Measurements from ENCODE around the gene TMX3.
A peak's percentile ranks its signal among the peaks of the same experiment; 100 is the strongest.

The TMX3 gene, protein sequence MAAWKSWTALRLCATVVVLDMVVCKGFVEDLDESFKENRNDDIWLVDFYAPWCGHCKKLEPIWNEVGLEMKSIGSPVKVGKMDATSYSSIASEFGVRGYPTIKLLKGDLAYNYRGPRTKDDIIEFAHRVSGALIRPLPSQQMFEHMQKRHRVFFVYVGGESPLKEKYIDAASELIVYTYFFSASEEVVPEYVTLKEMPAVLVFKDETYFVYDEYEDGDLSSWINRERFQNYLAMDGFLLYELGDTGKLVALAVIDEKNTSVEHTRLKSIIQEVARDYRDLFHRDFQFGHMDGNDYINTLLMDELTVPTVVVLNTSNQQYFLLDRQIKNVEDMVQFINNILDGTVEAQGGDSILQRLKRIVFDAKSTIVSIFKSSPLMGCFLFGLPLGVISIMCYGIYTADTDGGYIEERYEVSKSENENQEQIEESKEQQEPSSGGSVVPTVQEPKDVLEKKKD

DNA sequence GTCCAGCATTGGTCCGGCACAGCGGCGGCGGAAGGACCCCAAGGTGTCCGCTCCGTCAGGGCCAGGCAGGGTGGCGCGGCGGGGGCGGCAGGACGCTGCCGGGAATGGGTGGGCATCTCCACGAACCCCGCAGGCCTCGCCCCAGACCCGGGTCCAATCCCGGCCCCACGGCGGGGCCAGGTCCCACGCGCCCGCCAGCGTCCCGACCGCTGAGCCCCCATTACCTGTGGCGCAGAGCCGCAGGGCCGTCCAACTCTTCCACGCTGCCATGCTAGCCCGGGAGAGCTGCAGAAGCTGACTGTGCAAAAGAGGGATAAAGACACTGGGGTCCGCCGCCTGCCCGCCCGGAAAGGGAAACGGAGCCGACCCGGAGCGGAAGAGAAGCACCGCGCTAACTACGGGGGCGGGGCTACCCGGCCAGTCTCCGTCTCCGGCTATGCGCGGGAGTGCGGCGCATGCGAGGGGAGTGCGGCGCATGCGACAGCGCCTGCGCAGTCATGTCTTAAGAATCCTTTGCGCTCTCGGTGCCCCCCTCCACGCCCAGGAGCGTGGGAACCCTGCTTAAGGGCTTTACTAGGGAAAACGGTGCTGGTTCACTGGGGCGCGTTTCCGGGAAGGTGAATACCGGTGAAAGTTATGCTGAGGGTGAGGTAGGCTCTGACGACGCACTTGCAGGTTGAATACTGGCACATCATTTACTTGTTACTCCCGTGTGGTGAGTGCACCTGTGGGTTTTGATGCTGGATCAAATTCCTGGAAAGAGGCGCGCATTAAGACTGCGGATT is at the start of gene TMX3:
Gene TMX3, minus strand, starts transcription at position 397 of the 785 bp plus-strand sequence. Its CDS starts 127 bp downstream, at position 270.
- peak within 1 kb of the TSS; percentile 92 for H3K4me3 ChIP-seq (ENCODE audit: low read depth, low read length)

DNA sequence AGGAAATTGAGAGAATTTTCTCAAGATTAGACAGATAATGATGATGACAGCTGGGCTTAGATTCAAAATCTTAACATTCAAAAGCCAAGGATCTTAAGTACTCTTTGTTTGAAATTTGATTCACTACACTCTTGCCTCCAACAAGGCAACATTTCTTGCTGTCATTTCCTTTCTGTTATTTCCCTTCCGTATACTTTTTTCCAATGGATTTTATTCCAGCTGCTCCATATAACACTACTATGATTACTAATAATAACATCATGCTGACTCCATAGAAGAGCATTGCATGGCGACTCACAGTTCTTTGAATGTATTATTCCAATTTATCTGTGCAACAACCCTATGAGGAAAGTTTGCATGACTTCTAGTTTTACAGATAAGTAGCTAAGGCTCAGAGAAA is 49.1 kb upstream of the TMX3 start:
- H3K4me3 ChIP-seq (ENCODE audit: low read depth, low read length), result no peak overlapping the region

DNA sequence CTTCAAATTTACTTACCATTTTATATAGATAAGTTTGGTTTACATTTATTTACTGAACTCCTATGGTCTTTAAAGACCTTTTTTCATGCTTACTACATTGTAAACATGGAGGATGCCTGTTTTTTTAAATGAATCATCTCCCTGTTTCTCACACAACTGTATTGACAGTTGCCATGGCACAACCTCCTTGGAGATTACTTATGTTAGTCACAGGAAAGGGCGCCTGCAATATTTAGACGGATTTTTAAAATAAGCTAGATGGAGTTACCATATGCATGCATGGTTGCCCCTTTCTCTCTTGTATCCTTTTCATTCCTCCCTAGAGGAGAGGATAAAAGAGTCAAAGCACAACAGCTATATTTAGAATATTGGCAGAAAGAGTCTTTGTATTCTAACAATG is 48.2 kb upstream of the TMX3 start:
- no peak overlapping the region for H3K4me3 ChIP-seq (ENCODE audit: low read depth, low read length)

DNA sequence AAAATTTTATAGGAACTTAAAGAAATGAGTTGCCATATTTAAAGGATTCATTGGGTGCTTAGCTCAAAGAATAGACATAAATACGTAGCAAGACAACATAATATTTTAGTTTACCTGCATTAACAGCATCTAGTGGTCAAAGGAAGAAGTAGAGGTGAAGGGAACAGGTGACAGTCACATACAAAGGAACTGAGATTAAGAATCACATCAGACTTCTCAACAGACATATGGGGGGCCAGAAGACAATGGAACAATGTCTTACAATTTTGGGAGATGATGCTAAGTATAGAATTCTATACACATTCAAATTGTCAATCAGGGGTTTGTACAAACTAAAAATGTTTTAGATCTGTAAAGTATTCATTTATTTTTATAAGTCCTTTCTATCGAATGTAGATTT is 44.4 kb upstream of the TMX3 start:
- H3K4me3 ChIP-seq (ENCODE audit: low read depth, low read length), result no peak overlapping the region

DNA sequence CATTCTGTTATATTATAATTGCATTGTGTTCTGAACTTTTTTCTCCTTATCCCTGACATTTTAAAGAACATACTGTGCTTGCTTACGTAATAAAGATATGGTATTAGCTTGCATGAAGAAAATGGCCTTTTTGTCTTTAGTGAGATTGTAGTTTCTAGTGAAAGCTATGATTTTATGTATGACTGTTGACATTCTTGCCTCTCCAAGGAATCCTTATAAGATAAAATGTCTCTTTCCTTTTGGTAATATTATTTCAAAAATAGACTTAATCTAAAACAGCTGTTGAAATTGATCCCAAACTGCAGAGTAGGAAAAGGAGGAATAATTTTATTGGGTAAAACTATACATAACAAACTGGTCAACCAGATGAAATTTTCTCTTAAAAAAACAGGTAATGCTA is 42.2 kb upstream of the TMX3 start:
- no peak overlapping the region for H3K4me3 ChIP-seq (ENCODE audit: low read depth, low read length)

DNA sequence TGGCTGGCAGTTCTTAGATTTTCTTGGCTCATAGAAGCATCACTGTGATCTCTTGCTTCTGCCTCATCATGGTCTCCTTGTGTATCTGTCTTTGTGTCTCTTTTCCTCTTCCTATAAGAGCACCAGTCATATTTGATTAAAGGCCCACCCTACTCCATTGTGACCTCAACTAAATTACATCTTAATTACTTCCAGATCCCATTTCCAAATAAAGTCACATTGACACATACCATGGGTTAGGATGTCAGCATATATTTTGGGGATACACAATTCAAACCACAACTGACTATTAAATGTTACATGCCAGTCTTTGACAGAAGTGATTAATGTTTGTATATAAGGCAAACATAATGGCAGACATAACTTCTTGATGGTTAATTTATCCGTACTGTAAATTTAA is 27.3 kb upstream of the TMX3 start:
- no peak overlapping the region for H3K4me3 ChIP-seq (ENCODE audit: low read depth, low read length)

DNA sequence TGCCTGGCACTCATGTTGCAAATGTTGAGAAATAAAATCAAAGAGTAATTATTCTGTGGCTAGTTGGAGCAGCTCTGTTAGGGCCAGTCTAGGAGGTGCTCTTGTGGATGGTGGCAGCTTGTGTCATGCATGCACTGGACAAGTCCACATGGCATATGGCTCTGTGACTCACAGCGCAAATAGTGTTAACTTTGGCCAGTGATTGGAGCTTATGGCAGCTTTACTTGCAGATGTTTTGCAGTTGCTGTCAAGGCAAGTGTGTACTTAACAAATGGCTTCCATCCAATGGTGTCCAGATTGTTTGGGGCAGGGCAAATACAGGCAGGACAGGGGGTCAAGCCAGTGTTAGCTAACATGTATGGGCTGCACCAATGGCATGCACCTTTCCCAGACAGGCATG is 26.1 kb upstream of the TMX3 start:
- no peak overlapping the region for H3K4me3 ChIP-seq (ENCODE audit: low read depth, low read length)

DNA sequence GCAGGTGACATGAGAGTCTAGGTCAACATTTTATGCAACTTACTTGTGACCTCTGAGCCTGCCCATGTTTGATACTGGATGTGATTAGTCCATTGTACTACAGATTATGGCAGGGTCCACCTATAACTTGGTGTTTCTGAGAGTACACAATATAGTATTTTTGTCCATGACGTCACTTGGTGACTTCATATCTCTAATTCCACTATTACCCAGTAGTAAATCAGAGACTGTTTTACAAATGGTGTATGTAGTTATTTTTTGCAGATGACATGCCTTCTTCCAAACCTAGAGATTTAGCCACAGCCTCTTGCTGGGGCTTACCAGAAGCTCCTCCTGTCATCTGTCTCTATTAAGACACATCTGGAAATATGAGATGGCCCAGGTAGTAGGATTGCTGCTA is 24.6 kb upstream of the TMX3 start:
- H3K4me3 ChIP-seq (ENCODE audit: low read depth, low read length), result no peak overlapping the region

DNA sequence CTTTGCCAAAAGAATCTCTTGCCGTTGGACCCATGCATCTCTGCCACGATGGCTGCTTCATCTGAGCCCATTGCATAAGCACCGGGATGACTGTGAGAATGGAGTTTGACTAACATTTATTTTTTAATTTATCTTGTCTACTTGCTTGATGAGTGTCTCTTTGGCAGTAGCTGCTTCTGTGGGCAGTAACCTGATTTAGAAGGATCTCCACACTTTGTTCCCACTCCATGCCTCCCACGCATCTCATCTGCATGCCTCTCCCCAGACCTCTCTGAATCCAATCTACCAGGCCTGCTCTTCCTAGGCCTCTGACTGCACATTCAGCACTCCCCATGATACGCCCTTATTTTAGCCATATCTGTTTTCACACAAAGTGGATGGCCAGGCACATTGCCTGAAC is 23.7 kb upstream of the TMX3 start:
- H3K4me3 ChIP-seq (ENCODE audit: low read depth, low read length), result no peak overlapping the region

DNA sequence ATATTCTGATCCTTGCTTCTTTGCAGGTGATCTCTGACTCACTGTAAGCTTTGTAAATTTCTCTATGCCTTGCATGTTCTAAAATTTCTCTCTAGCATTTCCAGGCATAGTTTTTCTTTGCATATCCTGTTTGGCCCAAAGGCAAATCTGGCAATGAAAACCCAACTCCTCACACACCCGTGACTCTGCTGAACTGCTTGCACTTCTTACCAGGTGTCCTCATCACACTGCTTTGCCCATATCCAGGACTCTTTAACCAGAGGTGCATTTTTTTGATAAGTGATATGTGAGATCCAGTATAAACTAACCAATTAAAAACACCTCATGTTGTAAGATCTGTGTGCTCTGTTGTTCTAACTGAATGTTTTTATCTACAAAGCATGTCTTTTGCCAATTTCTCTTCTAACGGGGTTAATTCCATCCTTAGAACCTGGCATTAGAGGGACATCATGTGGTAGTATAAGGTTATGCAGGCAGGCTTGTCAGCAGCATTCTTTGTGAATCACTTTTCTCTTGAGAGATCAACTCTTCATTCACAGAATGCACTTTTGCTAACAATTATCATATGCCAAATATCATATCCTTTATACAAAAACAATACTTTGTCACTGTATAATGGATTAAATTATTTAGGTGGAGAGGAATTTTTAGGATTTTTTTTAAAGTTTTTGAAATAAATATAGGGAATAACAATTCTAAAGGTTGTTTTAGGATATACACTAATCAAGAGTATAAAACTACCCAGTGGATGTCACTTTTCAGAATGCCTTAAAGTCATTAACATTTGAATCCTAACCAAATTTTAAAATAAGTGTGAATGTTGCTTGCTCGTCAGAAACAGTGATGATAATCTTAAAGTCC is 20.8 kb upstream of the TMX3 start:
- H3K4me3 ChIP-seq (ENCODE audit: low read depth, low read length), result no peak overlapping the region

DNA sequence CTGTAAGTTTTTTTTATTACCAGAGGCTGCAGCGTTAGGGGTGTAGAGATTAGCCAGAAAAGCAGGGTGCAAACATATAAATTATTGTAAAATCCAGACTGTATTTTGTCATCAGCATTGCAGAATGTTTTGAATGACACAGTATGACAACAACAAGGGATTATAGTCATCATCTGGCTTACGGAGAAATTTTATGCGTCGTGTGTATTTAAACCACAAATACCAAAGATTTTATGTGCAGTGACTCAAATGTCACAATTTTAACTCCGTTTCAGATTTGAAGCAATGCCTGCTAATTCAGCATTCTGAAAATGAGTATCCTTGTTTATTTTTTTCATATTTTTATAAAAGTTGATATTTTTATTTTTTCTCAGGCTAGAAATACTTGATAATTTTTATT is 19.4 kb upstream of the TMX3 start:
- no peak overlapping the region for H3K4me3 ChIP-seq (ENCODE audit: low read depth, low read length)

DNA sequence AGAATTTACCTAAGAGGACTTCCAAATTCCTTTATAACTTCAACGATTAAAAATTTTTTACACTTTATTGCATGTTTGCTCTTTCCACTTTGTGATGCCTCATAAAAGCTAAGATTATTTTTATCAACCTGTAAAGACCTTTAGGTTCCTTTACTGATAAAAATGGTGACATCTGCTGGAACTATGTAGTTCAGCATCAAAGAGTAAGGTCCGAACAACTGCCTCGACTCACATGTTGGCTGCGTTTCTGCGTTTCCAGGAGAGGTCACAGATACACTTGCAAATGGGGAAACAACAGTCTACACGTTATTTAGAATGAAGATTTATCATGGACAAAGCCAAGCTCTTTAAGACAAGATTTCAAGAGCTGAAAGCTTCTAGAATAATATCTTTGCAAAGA is 18.8 kb upstream of the TMX3 start:
- no peak overlapping the region for H3K4me3 ChIP-seq (ENCODE audit: low read depth, low read length)

DNA sequence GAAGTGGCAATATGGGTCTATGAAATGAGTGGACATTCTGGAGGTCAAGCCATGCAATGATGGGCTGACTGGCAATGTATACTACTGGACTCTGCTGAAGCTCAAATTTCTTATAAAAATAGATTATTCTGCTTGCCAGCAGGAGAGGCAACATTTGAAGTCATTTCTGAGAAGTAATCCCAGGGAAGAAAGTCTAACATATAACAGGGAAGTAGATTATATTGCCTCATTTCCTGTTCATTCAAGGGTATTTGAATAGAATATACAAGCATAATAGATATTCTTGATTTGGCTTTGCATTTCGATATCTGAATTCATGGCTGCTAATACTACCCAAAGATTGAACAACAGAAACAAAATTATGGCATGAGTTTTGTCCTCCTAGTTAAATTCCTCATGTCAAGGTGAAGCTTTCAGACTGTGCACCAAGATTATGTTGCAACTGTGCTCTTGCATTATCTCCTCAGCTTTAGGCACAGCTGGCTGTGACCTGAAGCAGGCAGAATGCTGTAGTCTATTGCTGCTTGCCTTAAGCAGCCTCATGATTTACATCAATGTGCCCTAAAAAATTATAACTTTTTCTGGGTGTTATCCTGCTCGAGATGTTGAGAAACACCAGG is 13.3 kb upstream of the TMX3 start:
- H3K4me3 ChIP-seq (ENCODE audit: low read depth, low read length), result no peak overlapping the region

DNA sequence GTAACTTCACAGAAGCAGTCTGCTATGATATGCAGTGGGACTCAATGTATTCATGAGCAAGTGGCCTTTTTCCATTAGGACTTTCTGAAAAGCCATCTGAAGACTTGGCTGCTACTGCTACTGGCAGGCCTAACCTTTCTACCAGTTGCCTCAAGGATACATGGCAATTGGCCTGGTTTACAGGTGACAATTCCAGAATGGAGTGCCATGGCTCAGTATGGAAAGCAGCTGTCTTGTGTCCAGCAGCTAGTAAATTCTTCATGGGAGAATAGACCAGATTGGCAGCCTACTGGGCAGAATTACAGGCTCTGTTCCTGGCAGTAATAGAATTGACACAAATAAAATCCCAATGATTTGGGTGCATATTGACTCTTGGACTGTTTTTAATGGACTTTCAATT is 12.6 kb upstream of the TMX3 start:
- no peak overlapping the region for H3K4me3 ChIP-seq (ENCODE audit: low read depth, low read length)

DNA sequence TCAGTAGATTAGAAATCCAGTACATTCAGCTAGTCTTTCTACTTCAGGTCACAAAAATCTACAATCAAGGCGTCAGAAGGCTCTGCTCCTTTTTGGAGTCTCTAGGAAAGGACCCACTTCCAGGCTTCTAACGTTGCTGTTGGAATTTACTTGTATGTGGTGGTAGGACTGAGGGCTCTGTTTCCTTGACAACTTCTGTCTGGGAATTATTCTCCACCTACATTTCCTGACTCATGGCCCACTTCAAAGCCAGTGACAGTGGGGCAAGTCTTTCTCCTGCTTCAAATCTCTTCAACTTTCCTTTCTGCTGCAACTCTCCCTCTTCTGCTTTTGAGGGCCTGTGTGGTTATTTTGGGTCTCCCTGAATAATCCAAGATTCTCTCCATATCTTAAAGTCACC is 10.4 kb upstream of the TMX3 start:
- no peak overlapping the region for H3K4me3 ChIP-seq (ENCODE audit: low read depth, low read length)

DNA sequence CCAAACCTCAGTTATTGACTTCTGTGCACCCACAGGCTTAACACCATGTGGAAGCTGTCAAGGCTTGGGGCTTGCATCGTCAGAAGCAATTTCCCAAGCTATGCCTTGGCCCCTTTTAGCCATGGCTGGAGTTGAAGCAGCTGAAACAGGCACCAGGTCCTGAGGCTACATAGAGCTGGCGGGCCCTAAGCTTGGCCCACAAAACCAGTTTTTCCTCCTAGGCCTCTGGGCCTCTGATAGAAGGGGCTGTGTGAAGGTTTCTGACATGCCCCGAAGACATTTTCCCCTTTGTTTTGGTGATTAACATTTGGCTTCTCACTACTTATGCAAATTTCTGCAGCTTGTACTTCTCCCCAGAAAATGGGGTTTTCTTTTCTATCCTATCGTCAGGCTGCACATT is 9.1 kb upstream of the TMX3 start:
- no peak overlapping the region for H3K4me3 ChIP-seq (ENCODE audit: low read depth, low read length)

DNA sequence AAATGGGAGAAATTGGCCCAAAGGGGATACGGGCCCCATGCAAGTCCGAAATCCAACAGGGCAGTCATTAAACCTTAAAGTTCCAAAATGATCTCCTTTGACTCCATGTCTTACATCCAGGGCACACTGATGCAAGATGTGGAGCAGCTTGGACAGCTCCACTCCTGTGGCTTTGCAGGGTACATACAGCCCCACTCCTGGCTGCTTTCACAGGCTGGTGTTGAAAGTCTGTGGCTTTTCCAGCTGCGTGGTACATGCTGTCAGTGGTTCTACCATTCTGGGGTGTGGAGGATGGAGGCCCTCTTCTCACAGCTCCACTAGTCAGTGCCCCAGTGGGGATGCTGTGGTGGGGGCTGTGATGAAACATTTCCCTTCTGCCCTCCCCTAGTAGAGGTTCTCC is 8.6 kb upstream of the TMX3 start:
- H3K4me3 ChIP-seq (ENCODE audit: low read depth, low read length), result no peak overlapping the region

DNA sequence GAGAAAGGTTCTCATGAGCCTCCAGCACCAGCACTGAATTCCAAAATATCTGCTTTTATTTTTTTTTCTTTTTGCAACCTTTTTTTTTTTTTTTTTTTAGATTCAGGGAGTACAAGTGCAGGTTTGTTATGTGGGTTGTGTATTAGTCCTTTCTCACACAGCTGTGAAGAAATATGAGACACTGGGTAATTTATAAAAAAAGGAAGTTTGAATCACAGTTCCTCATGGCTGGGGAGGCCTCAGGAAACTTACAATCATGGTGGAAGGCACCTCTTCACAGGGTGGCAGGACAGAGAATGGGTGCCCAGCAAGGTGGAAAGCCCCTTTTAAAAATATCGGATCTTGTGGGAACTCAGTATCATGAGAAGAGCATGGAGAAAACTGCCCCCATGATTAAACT is 7.9 kb upstream of the TMX3 start:
- no peak overlapping the region for H3K4me3 ChIP-seq (ENCODE audit: low read depth, low read length)

DNA sequence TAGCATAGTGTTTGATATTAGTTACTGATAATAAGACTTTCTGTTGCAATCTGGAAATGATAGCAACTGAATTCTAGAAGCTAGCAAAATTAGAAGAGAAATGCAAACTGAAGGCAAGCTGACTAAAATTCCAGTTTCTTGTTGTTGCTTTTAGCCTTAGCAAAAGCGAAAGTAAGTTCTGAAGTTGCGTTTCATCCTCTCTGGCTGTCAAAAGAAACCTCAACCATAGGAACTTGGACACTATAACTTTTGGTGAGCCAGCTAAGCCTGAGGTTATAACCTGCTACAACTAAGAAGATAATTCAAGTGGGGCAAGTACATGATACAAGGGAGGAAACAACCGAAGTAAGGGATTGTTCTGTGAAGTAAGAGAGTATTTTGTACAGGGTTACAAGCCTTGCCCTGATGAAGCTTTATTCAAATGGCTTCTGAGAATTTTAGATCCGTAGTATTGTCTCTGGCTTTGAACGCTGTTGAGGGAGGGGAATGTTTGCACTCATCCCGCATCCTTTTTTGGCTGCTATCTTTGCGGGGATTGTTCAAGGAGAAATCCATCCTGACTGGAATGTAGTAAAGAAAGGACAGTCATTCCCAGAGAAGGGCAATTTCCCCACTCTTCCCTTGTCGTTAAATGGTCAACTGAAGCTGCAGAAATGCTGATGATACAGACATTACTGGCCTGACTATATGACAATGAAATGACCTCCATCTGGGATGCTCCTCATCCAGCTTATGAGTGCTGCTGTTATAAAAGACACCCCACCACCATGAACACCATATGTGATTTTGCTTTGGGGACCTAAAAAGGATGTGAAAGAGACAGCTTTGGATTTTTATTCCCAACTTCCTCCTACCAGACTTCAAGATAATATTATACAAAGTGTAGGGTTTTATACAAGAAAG is 7.0 kb upstream of the TMX3 start:
- no peak overlapping the region for H3K4me3 ChIP-seq (ENCODE audit: low read depth, low read length)

DNA sequence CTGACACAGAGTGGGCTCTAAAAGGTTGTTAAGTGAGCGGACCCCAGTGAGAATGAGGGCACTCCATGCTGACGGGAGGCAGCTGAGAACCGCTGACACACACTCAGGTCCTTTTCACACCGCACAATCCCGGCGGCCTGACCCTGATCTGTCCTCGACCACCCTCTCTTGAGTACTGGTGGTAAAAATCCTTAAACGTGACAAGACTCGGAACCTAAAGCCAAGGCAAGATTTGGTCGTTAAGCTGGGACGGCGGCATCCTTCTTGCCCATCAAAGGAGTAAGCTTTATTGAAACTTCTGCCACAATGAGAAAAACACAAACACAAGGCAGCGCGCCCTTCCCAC is 569 bp downstream of the TMX3 start:
- peak overlapping the region; percentile 92 for H3K4me3 ChIP-seq (ENCODE audit: low read depth, low read length)

All from iPS-11a (cell line).